Hippocampal formation (tissue), 2 donors: ENCODE results near the gene CCDC6.
"Not testable (repeated sequence)": the region's sequence is repeated elsewhere in the genome, so short reads cannot be mapped to it uniquely, and the experiment has no call there.

ENCODE experiments used
- DNase-seq, 2 donors: peaks; one replicate each; lab custom pipeline; 2025; lab: John Stamatoyannopoulos, UW

The CCDC6 gene

GRCh38 chr10:59809644-59809974, 96.7 kb downstream of the CCDC6 start:
- no peak for DNase-seq

GRCh38 chr10:59808896-59809643, 97.3 kb downstream of the CCDC6 start:
- peak; percentile 13 to 57 for DNase-seq

GRCh38 chr10:59807629-59808620, 98.4 kb downstream of the CCDC6 start:
- DNase-seq: peak in 1 of 2 donors; percentile 6

- DNase-seq: no peak
These were observed 101.3 kb downstream of the CCDC6 start for GRCh38 chr10:59805014-59805413.

GRCh38 chr10:59804220-59804619, 102.1 kb downstream of the CCDC6 start:
- no peak for DNase-seq

- DNase-seq: no peak
These were observed 102.6 kb downstream of the CCDC6 start for GRCh38 chr10:59803714-59804113.

- DNase-seq: no peak
These were observed 105.2 kb downstream of the CCDC6 start for GRCh38 chr10:59801171-59801570.

- no peak for DNase-seq
These were observed 106.9 kb downstream of the CCDC6 start for GRCh38 chr10:59799421-59799820.

- DNase-seq: no peak
These were observed 112.4 kb downstream of the CCDC6 start for GRCh38 chr10:59793919-59794318.

GRCh38 chr10:59792812-59793211, 113.5 kb downstream of the CCDC6 start:
- DNase-seq: no peak

- DNase-seq: no peak
These were observed 114.8 kb downstream of the CCDC6 start for GRCh38 chr10:59791601-59792000.

- DNase-seq: not testable (repeated sequence)
These were observed 116.3 kb downstream of the CCDC6 start for GRCh38 chr10:59790080-59790479.

- DNase-seq: not testable (repeated sequence)
These were observed 117.4 kb downstream of the CCDC6 start for GRCh38 chr10:59788914-59789313.

- DNase-seq: not testable (repeated sequence)
These were observed 119.3 kb downstream of the CCDC6 start for GRCh38 chr10:59787032-59787431.

GRCh38 chr10:59785476-59785875, 120.9 kb downstream of the CCDC6 start:
- not testable (repeated sequence) for DNase-seq

GRCh38 chr10:59781511-59781910, 124.8 kb downstream of the CCDC6 start:
- no peak for DNase-seq

- no peak for DNase-seq
These were observed 126.4 kb downstream of the CCDC6 start for GRCh38 chr10:59779756-59780533.

GRCh38 chr10:59774451-59774850, 131.9 kb downstream of the CCDC6 start:
- no peak for DNase-seq

- DNase-seq: no peak
These were observed 133.3 kb downstream of the CCDC6 start for GRCh38 chr10:59773088-59773487.

GRCh38 chr10:59771162-59771807, 135.1 kb downstream of the CCDC6 start:
- DNase-seq: no peak

GRCh38 chr10:59770689-59771088, 135.7 kb downstream of the CCDC6 start:
- no peak for DNase-seq

- DNase-seq: no peak
These were observed 143.9 kb downstream of the CCDC6 start for GRCh38 chr10:59762505-59762904.
